GM12873 (cell line): ENCODE measurements around the gene DHRSX.

Source experiments
- TF ChIP-seq, protein P1 (sequence below): IDR thresholded peaks from 2 replicates; pipeline ENCODE4 v1.5.1; 2012; ENCODE audit warnings: low read depth, mild to moderate bottlenecking, moderate library complexity, low read length, control low read depth; ENCODE audit not compliant: insufficient read depth; ENCODE audit errors: missing control alignments

DHRSX gene

DNA sequence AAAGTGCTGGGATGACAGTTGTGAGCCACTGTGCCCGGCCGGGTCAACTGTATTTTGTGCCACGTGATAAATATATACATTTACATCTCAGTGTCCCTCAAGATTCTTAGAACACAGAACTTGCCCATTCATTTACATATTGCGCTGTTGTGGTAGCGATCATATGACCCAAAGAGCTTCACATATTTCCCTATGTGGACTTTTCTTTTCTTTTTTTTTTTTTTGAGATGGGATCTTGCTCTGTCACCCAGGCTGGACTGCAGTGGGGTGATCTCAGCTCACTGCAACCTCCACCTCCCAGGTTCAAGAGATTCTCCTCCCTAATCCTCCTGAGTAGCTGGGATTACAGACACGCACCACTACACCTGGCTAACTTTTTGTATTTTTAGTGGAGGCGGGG, 180.7 kb downstream of the DHRSX start:
- TF ChIP-seq, protein P1, sequence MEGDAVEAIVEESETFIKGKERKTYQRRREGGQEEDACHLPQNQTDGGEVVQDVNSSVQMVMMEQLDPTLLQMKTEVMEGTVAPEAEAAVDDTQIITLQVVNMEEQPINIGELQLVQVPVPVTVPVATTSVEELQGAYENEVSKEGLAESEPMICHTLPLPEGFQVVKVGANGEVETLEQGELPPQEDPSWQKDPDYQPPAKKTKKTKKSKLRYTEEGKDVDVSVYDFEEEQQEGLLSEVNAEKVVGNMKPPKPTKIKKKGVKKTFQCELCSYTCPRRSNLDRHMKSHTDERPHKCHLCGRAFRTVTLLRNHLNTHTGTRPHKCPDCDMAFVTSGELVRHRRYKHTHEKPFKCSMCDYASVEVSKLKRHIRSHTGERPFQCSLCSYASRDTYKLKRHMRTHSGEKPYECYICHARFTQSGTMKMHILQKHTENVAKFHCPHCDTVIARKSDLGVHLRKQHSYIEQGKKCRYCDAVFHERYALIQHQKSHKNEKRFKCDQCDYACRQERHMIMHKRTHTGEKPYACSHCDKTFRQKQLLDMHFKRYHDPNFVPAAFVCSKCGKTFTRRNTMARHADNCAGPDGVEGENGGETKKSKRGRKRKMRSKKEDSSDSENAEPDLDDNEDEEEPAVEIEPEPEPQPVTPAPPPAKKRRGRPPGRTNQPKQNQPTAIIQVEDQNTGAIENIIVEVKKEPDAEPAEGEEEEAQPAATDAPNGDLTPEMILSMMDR: no peak

DNA sequence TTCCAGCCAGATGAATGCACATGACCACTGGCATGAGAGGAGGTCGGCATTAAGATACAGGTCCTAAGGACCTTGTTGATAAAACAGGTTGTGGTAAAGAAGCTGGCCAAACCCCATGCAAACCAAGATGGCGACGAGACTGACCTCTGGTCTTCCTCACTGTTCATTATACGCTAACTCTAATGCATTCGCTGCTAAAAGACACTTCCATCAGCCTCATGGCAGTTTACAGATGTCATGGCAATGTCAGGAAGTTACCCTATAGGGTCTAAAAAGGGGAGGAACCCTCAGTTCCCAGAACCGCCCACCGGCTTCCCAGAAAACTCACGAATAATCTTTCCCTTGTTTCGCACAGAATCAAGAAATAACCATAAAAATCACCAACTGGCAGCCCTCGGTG, 182.4 kb downstream of the DHRSX start:
- TF ChIP-seq, protein P1: no peak

DNA sequence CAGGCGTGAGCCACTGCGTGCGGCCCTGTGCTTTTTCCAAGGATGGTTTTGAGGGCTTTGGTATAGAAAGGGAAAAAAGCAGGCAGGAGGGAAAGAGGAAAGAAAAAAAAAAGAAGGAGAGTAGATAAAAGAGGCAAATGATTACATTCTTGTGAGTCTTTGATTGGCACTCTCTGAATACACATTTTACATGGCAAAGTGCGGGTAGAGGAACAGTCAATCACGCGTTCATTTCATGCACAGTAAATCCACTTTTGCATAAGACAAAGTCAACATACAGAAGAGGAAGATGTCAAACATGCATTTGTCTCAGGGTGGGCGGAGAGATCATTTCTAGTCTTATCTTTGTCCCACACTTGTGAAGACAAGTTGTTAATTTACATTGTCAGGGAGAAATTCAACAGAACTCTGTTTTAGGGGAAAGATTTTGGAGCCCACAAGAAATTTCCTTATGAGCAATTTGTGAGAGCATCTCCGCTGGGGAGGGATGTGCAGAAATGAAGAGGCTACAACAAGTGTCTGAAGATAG, 183.2 kb downstream of the DHRSX start:
- TF ChIP-seq, protein P1: no peak

DNA sequence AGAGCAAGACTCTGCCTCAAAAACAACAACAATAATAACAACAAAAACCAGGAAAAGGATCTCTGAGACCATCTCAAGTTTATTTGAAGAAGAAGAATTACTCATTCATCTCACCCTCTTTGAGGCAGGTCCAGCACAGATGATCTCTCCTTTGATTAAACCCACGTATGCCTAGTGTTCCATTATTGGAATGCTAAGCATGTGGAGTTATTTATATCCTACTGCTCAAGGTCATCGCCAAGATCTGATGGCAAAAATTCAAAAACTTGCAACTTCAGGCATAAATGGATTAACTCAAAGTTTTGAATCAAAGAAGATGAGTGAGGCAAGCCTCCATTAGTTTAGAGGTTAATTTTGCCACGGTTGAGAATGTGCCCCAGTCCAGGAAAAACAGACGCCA, 184.2 kb downstream of the DHRSX start:
- TF ChIP-seq, protein P1: no peak

DNA sequence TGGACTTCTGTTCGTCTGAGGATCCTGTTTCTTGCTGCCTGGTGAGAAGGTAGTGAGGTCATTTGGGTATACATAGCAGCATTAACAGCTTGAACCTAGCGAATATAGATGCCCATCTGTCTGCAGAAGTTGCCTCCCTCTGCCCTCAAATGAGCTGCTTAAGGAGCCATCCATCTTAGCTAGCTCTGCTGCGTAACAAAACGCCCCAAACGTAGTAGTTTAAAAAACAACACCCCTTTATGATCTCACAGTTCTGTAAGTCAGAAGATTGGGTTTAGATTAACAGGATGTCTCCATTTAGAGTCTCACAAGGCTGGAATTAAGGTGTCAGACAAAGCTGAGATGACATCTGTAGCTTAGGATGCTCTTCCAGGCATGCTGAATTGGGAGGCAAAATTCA, 185.3 kb downstream of the DHRSX start:
- TF ChIP-seq, protein P1: no peak

DNA sequence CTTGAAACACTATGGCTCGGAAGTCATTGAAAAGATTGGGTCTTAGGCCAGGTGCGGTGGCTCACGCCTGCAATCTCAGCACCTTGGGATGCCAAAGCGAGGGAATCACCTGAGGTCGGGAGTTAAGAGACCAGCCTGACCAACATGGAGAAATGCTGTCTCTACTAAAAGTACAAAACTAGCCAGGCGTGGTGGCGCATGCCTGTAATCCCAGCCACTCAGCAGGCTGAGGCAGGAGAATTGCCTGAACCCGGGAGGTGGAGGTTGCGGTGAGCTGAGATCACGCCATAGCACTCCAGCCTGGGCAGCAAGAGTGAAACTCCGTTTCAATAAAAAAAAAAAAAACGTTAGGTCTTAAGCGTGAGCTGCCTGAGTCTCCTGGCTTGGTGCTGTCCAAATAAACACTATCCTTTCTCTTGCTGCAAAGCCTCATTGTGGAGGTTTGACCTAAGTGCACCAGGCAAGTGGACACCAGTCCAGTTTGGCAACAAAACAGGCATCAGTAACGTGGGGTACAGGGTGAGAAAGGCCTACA, 185.9 kb downstream of the DHRSX start:
- TF ChIP-seq, protein P1: no peak

DNA sequence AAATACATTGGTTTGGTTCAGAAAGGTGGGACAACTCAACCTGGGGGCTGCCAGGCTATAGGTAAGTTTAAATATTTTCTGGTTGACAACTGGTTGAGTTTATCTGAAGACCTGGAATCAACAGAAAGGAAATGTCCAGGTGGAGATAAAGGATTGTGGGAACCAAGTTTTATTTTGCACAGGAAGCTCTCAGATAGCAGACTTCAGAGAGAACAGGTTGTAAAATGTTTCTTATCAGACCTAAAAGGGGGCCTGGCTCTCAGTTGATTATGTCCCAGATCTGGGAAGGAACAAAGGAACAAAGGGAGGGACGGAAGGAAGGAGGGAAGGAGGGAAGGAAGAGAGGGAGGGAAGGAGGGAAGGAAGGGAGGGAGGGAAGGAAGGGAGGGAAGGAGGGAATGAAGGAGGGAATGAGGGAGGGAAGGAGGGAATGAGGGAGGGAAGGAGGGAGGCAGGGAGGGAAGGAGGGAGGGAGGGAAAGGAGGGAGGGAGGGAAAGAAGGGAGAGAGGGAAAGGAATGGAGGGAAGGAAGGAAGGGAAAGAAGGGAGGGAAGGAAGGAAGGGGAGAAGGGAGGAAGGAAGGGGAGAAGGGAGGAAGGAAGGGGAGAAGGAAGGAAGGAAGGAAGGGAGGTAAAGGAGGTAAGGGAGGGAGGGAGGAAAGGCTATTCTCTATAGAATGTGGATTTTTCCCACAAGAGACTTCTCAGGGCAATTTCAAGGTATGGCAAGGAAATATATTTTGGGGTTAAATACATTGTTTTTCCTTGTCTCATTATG, 186.7 kb downstream of the DHRSX start:
- TF ChIP-seq, protein P1: no peak
